HG02885 (cell line): ENCODE measurements around the gene PSMB2.
A peak's percentile ranks its signal among the peaks of the same experiment; 100 is the strongest.
"Not testable (repeated sequence)": the region's sequence is repeated elsewhere in the genome, so short reads cannot be mapped to it uniquely, and the experiment has no call there.

Experiments
- ATAC-seq: cut with Tn5 transposase; IDR thresholded peaks from one replicate; pipeline ENCODE4 v1.9.1; 2021; ENCODE audit warnings: mild to moderate bottlenecking; ENCODE audit not compliant: unreplicated experiment, poor library complexity

Gene PSMB2

GRCh38 chr1:35597870-35598269, 43.5 kb downstream of the PSMB2 start:
- ATAC-seq, result no peak

- ATAC-seq, result no peak
These were observed 45.6 kb downstream of the PSMB2 start for GRCh38 chr1:35595684-35596083.

GRCh38 chr1:35594005-35594760, 47.1 kb downstream of the PSMB2 start:
- ATAC-seq, result no peak

- ATAC-seq, result no peak
These were observed 48.1 kb downstream of the PSMB2 start for GRCh38 chr1:35592991-35593769.

- no peak for ATAC-seq
These were observed 50.1 kb downstream of the PSMB2 start for GRCh38 chr1:35591211-35591610.

GRCh38 chr1:35590476-35591040, 50.8 kb downstream of the PSMB2 start:
- no peak for ATAC-seq

- no peak for ATAC-seq
These were observed 51.6 kb downstream of the PSMB2 start for GRCh38 chr1:35589516-35590427.

- no peak for ATAC-seq
These were observed 53.0 kb downstream of the PSMB2 start for GRCh38 chr1:35588197-35588910.

GRCh38 chr1:35587736-35588135, 53.6 kb downstream of the PSMB2 start:
- no peak for ATAC-seq

GRCh38 chr1:35586808-35587207, 54.5 kb downstream of the PSMB2 start:
- ATAC-seq, result no peak

- ATAC-seq, result not testable (repeated sequence)
These were observed 55.5 kb downstream of the PSMB2 start for GRCh38 chr1:35585805-35586204.

GRCh38 chr1:35585281-35585680, 56.0 kb downstream of the PSMB2 start:
- ATAC-seq, result no peak

- ATAC-seq, result not testable (repeated sequence)
These were observed 59.7 kb downstream of the PSMB2 start for GRCh38 chr1:35581621-35582020.

- no peak for ATAC-seq
These were observed 60.4 kb downstream of the PSMB2 start for GRCh38 chr1:35580949-35581388.

- ATAC-seq, result peak; percentile 47
These were observed 64.0 kb downstream of the PSMB2 start for GRCh38 chr1:35577071-35577998.

GRCh38 chr1:35576766-35577070, 64.6 kb downstream of the PSMB2 start:
- ATAC-seq, result not testable (repeated sequence)

- ATAC-seq, result no peak
These were observed 65.1 kb downstream of the PSMB2 start for GRCh38 chr1:35576061-35576765.

GRCh38 chr1:35575416-35575958, 65.8 kb downstream of the PSMB2 start:
- ATAC-seq, result no peak
